HepG2 (cell line): ENCODE measurements around the gene CELA2B. TPM values are rescaled to one million over a fixed set of nuclear protein-coding genes. Genes with fewer than 3 reads are reported as not detected.

Source experiments
- ATAC-seq: fragments of 200-7000 bp; cut with Tn5 transposase; 3 replicates; pipeline ENCODE4 v1.9.1; 2020; ENCODE audit warnings: mild to moderate bottlenecking, moderate library complexity
- BruUV-seq: library from RNA; stranded (reverse); fragments of 400-500 nt; replicated peaks from 2 replicates; lab custom pipeline; 2021; lab: Mats Ljungman, UMichigan
- CTCF ChIA-PET: fragments of 300-600 bp; formaldehyde crosslinking; extraction: SDS; loops from one replicate; lab custom pipeline; 2021; ENCODE audit warnings: low total read pairs, inconsistent platforms, low intra/inter-chr PET ratio; lab: Yijun Ruan, JAX
- POLR2A ChIA-PET: fragments of 350-600 bp; sonication (Branson Sonifier 250); formaldehyde crosslinking; loops from one replicate; lab custom pipeline; 2020; ENCODE audit warnings: antibody characterized with exemption, inconsistent platforms; lab: Yijun Ruan, JAX
- DNase-seq: peaks from one replicate; pipeline ENCODE4 v3.0.0-alpha.2; 2015; ENCODE audit warnings: low spot score
- FAIRE-seq: peaks from 3 replicates; lab custom pipeline; 2011; peaks lifted over from hg19 to GRCh38; lab: Jason Lieb, UNC
- H2AFZ ChIP-seq: one replicate; pipeline ENCODE4 v1.6.1; 2011; ENCODE audit warnings: low read length, inconsistent platforms
- H3K27ac ChIP-seq: fragments of 300-600 bp; 3 replicates; pipeline ENCODE4 v1.8.0; 2011; ENCODE audit warnings: mixed run types, mild to moderate bottlenecking, mixed read lengths, low read length, inconsistent platforms; ENCODE audit not compliant: insufficient read depth; ENCODE audit errors: extremely low read length
- H3K27me3 ChIP-seq, 2 experiments: fragments of 200-600 bp in 1 of 2; 2 replicates in 1 of 2; 3 replicates in 1 of 2; pipeline versions ENCODE4 v1.6.0 to v1.8.0; 2011; ENCODE audit warnings: low read length in 2 of 2, mild to moderate bottlenecking in 2 of 2, moderate library complexity in 2 of 2, inconsistent platforms in 1 of 2; ENCODE audit not compliant: insufficient read depth in 2 of 2, control insufficient read depth in 1 of 2
- H3K36me3 ChIP-seq, 2 experiments: fragments of 200-600 bp in 1 of 2; replicated peaks in 1 of 2; 2 replicates in 1 of 2; 3 replicates in 1 of 2; pipeline versions ENCODE4 v1.5.1 to v1.8.0; 2011; ENCODE audit warnings: low read length in 2 of 2, inconsistent platforms in 1 of 2; ENCODE audit not compliant: insufficient read depth in 2 of 2, control insufficient read depth in 1 of 2
- H3K4me1 ChIP-seq: 2 replicates; pipeline ENCODE4 v1.5.1; 2012; ENCODE audit warnings: low read length, inconsistent platforms; ENCODE audit not compliant: insufficient read depth
- H3K4me2 ChIP-seq: 2 replicates; pipeline ENCODE4 v1.6.0; 2011; ENCODE audit warnings: low read depth, low read length, inconsistent platforms
- H3K4me3 ChIP-seq, 3 experiments: fragments of 200-600 bp in 1 of 3; sonication (generic), shearing (Covaris generic) in 1 of 3; replicated peaks in 1 of 3; 2 replicates each; pipeline ENCODE4 v1.5.1; 2011 to 2016; ENCODE audit warnings: low read length in 3 of 3, inconsistent platforms in 2 of 3, low read depth in 2 of 3, mild to moderate bottlenecking in 2 of 3, control low read depth in 1 of 3, mixed read lengths in 1 of 3; ENCODE audit not compliant: insufficient read depth in 1 of 3
- H3K79me2 ChIP-seq: one replicate; pipeline ENCODE4 v1.6.1; 2011; ENCODE audit warnings: low read length, inconsistent platforms; ENCODE audit not compliant: insufficient read depth
- H3K9ac ChIP-seq: 2 replicates; pipeline ENCODE4 v1.6.0; 2011; ENCODE audit warnings: mild to moderate bottlenecking, low read depth, low read length, inconsistent platforms; ENCODE audit not compliant: insufficient read depth
- H3K9me3 ChIP-seq: 2 replicates; pipeline ENCODE4 v1.5.1; 2012; ENCODE audit warnings: mild to moderate bottlenecking, low read length
- H4K20me1 ChIP-seq: 2 replicates; pipeline ENCODE4 v1.6.0; 2011; ENCODE audit warnings: inconsistent platforms, mild to moderate bottlenecking, low read length, moderate library complexity; ENCODE audit not compliant: insufficient read depth
- CREB3 ChIP-seq: sonication (generic); formaldehyde crosslinking; IDR thresholded peaks from 2 replicates; pipeline ENCODE4 v1.5.0; 2020; ENCODE audit warnings: missing genetic modification reagents
- HNF1B ChIP-seq: sonication (generic); formaldehyde crosslinking; IDR thresholded peaks from 2 replicates; pipeline ENCODE4 v1.5.1; 2020; ENCODE audit warnings: mild to moderate bottlenecking, moderate library complexity, missing genetic modification reagents
- NFE2 ChIP-seq: sonication (generic); formaldehyde crosslinking; IDR thresholded peaks from 2 replicates; pipeline ENCODE4 v1.4.0; 2020; ENCODE audit warnings: missing genetic modification reagents
- ZBTB10 ChIP-seq: sonication (generic); formaldehyde crosslinking; IDR thresholded peaks from 2 replicates; pipeline ENCODE4 v1.4.0; 2020; ENCODE audit warnings: missing genetic modification reagents, borderline replicate concordance
- WGBS: methylation state at CpG from one replicate; pipeline ENCODE4 v1.1.6; 2017; ENCODE audit warnings: low lambda C conversion rate; 5-methylcytosine and 5-hydroxymethylcytosine counted together
- in situ Hi-C: cut with HindIII; loops from 2 replicates; pipeline ENCODE4 v1.10.0; 2017; ENCODE audit warnings: low pct_unique_long_range_greater_than_20kb; ENCODE audit not compliant: extremely low pct_ligation_motif_present
- intact Hi-C: fragments of 100-400 bp; cut with micrococcal nuclease; formaldehyde crosslinking; loops from one replicate; pipeline ENCODE4 v1.10.0; 2022; ENCODE audit not compliant: unreplicated experiment
- polyA plus RNA-seq, 8 experiments: library from polyadenylated mRNA; depleted of rRNA in 3 of 8; stranded (reverse) in 7 of 8; unstranded in 1 of 8; fragments of >200 nt; fragmentation: Illumina TruSeq in 4 of 8; extraction: Trizol in 4 of 8; gene quantifications; 2 replicates each; pipeline versions ENCODE4 v1.2.1 to v1.2.3, GENCODE V29; 2011 to 2016; ENCODE audit warnings: low read depth in 4 of 8, missing spikeins in 1 of 8, mixed read lengths in 1 of 8; ENCODE audit not compliant: insufficient read depth in 1 of 8
- total RNA-seq, 5 experiments: library from RNA; depleted of rRNA; stranded (reverse); fragments of >200 nt; fragmentation: Illumina TruSeq; extraction: Trizol; gene quantifications; 2 replicates each; pipeline ENCODE4 v1.2.3, GENCODE V29; 2016; ENCODE audit warnings: low read depth in 1 of 5

CELA2B gene
- total and polyA plus RNA-seq, 2 of the 13 experiments (the other 11 are each of a cell fraction or from before 2014, with no cell fraction given): not detected

- TF ChIP-seq HNF1B (CRISPR knock-in tag) (no peak), NFE2 (CRISPR knock-in tag) (no peak)
Observed at GRCh38 chr1:15493869-15494390, 18.0 kb downstream of the CELA2B start (continued).

GRCh38 chr1:15500184-15501178, 24.6 kb downstream of the CELA2B start:
- Histone ChIP-seq H2AFZ (no peak overlapping the region), H3K9ac (no peak overlapping the region), H3K27me3 (no peaks in the 10 kb centered on the region), H3K9me3 (no peaks in the 10 kb centered on the region)
- intact Hi-C loops: no loop called here
- WGBS: 87% methylated on average over 17 of the region's 19 CpGs
- ChIA-PET POLR2A (no interaction called here), CTCF (interaction anchor here (1.1 kb wide), 1 partner anchor 177 kb away, joined by 5 read pairs; no protein-coding TSS in a partner anchor)
- TF ChIP-seq ZBTB10 (CRISPR knock-in tag) (no peak), CREB3 (CRISPR knock-in tag) (no peak)
- TF ChIP-seq, all 625 proteins: peak for 0
- no peak for FAIRE-seq
- Histone ChIP-seq H3K4me3 (no peak overlapping the region), H3K4me2 (no peak overlapping the region), H3K36me3 (peaks cover 0 to 17% of the 10 kb centered on the region in 2 experiments; a peak in 1 of 5 replicates), H3K27ac (no peak overlapping the region), H3K79me2 (no peaks in the 10 kb centered on the region), H4K20me1 (no peaks in the 10 kb centered on the region), H3K4me1 (peaks cover 7% of the 10 kb centered on the region; the same call in 1 of the 2 replicates)
- no TSS peak for BruUV-seq
- in situ Hi-C loops: no loop called here
- DNase-seq: no peak
- no peak for ATAC-seq
